Mesothelial cell of epicardium (in vitro differentiated cells): ENCODE data around the gene UBXN7. TPM values are rescaled to one million over a fixed set of nuclear protein-coding genes. Genes with fewer than 3 reads are reported as not detected.
"Not testable (repeated sequence)": the region's sequence is repeated elsewhere in the genome, so short reads cannot be mapped to it uniquely, and the experiment has no call there.

Source experiments
- DNase-seq, 2 experiments: peaks; one replicate each; pipeline ENCODE4 v3.0.0; 2021; ENCODE audit warnings: low spot score in 2 of 2; ENCODE audit not compliant: unreplicated experiment in 2 of 2
- H3K27ac Mint-ChIP-seq: 2 replicates; pipeline ENCODE4 v1.8.0; 2021; ENCODE audit warnings: mixed read lengths
- H3K27me3 Mint-ChIP-seq: 2 replicates; pipeline ENCODE4 v1.8.0; 2021; ENCODE audit warnings: low read depth, mixed read lengths
- H3K36me3 Mint-ChIP-seq: 2 replicates; pipeline ENCODE4 v1.8.0; 2021; ENCODE audit warnings: mixed read lengths
- H3K4me1 Mint-ChIP-seq: 2 replicates; pipeline ENCODE4 v1.8.0; 2021; ENCODE audit warnings: mixed read lengths
- H3K4me3 Mint-ChIP-seq: 2 replicates; pipeline ENCODE4 v1.8.0; 2021; ENCODE audit warnings: mild to moderate bottlenecking, moderate library complexity, mixed read lengths
- H3K9me3 Mint-ChIP-seq: 2 replicates; pipeline ENCODE4 v1.8.0; 2021; ENCODE audit warnings: mixed read lengths
- total RNA-seq: library from RNA; stranded (reverse); gene quantifications from 3 replicates; pipeline ENCODE4 v1.2.1, GENCODE V29; 2021
- TF ChIP-seq, protein P1 (sequence below): fragments of 200-600 bp; sonication (generic); IDR thresholded peaks from one replicate; pipeline ENCODE4 v1.5.0; 2021; ENCODE audit warnings: antibody characterized with exemption; ENCODE audit not compliant: unreplicated experiment

UBXN7 gene, protein sequence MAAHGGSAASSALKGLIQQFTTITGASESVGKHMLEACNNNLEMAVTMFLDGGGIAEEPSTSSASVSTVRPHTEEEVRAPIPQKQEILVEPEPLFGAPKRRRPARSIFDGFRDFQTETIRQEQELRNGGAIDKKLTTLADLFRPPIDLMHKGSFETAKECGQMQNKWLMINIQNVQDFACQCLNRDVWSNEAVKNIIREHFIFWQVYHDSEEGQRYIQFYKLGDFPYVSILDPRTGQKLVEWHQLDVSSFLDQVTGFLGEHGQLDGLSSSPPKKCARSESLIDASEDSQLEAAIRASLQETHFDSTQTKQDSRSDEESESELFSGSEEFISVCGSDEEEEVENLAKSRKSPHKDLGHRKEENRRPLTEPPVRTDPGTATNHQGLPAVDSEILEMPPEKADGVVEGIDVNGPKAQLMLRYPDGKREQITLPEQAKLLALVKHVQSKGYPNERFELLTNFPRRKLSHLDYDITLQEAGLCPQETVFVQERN
- total RNA-seq: 109 to 110 TPM (median 110 TPM) in 3 replicates

DNA sequence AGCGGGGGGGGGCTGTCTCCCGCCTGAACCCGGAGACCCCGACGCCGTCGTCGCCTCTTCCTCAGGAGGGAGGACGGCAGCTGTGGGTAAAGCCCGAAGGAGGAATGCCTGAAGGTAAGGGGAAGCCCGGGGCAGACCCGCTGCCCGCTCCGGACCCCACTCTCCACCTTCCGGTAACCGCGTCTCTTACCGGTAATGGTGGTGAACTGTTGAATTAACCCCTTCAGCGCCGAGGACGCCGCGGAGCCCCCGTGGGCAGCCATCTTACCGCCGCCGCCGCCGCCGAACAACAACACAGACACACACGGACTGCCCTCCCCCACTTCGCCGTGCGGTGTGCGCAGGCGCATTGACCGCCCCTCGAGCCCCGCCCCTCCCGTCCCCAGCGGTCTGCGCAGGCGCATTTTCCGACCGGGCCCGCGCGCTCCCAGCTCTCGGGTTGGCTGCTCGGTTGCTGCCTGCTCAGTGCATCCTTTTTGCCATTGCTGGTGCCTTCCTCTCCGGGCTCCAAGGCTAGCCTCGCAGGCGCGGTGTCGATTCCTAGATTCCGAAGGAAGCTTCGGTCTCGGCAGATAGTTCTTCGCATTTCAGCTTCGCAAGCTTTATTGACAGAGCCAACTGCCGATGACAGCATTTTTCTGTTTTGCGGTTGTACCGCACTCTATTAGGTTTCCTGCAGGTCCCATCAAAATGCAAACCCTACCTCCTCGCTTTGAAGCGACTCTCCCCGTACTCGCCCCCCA lies at the start of gene UBXN7:
TSS of gene UBXN7 (minus strand) at position 291 of the 743 bp plus-strand sequence. CDS start at position 263, 28 bp downstream.
- Mint-ChIP-seq H3K4me1 (peaks cover 18% of the 10 kb centered on the region), H3K27me3 (no peaks in the 10 kb centered on the region), H3K4me3 (peak within 1 kb of the TSS; percentile 70), H3K27ac (peak within 1 kb of the TSS; percentile 85), H3K9me3 (no peaks in the 10 kb centered on the region), H3K36me3 (peaks cover 2% of the 10 kb centered on the region)
- TF ChIP-seq, protein P1, sequence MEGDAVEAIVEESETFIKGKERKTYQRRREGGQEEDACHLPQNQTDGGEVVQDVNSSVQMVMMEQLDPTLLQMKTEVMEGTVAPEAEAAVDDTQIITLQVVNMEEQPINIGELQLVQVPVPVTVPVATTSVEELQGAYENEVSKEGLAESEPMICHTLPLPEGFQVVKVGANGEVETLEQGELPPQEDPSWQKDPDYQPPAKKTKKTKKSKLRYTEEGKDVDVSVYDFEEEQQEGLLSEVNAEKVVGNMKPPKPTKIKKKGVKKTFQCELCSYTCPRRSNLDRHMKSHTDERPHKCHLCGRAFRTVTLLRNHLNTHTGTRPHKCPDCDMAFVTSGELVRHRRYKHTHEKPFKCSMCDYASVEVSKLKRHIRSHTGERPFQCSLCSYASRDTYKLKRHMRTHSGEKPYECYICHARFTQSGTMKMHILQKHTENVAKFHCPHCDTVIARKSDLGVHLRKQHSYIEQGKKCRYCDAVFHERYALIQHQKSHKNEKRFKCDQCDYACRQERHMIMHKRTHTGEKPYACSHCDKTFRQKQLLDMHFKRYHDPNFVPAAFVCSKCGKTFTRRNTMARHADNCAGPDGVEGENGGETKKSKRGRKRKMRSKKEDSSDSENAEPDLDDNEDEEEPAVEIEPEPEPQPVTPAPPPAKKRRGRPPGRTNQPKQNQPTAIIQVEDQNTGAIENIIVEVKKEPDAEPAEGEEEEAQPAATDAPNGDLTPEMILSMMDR: no peak
- DNase-seq: peak; percentile 96 to 97

DNA sequence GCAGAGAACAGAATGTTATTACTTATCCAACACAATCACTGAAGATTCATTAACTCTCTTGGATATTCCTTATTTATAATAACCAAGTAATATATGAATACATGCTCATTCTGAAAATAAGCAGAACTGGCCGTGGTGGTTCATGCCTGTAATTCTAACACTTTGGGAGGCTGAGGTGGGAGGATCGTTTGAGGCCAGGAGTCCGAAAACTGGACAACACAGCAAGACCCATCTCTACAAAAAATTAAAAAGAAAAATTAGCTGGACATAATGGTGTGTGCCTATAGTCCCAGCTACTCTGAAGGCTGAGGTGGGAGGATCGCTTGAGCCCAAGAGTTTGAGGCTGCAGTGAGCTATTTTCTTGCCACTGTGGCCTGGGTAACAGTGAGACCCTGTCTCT lies 45.5 kb upstream of the UBXN7 start:
- Mint-ChIP-seq H3K27ac (no peak overlapping the region), H3K27me3 (no peaks in the 10 kb centered on the region), H3K36me3 (peaks cover 39% of the 10 kb centered on the region), H3K4me3 (no peak overlapping the region), H3K4me1 (no peaks in the 10 kb centered on the region), H3K9me3 (no peaks in the 10 kb centered on the region)
- TF ChIP-seq, protein P1: no peak
- DNase-seq: no peak

DNA sequence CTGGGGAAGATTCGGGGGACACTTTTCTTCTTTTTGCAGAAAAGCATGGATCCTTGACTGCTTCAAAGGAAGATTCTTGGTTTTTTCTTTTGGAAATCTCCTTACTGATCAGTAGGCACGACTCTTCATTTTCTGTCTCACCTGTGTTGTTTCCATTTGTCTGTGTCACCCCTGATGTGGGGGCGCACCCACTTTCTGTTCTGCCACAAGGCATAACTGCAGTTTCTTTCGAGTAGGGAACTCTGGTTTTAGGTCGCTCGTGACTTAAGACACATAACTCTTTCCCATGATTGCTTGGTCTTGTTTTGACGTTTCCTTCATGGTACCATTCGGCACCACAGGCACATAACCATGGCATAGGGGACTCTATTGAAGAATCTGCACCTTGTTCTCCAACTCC lies 40.1 kb upstream of the UBXN7 start:
- H3K4me3 Mint-ChIP-seq: no peak overlapping the region
- no peak for DNase-seq
- H3K27ac Mint-ChIP-seq: no peak overlapping the region
- H3K27me3 Mint-ChIP-seq: no peaks in the 10 kb centered on the region
- H3K9me3 Mint-ChIP-seq: no peaks in the 10 kb centered on the region
- H3K4me1 Mint-ChIP-seq: no peaks in the 10 kb centered on the region
- TF ChIP-seq, protein P1: no peak
- H3K36me3 Mint-ChIP-seq: peaks cover 30% of the 10 kb centered on the region

DNA sequence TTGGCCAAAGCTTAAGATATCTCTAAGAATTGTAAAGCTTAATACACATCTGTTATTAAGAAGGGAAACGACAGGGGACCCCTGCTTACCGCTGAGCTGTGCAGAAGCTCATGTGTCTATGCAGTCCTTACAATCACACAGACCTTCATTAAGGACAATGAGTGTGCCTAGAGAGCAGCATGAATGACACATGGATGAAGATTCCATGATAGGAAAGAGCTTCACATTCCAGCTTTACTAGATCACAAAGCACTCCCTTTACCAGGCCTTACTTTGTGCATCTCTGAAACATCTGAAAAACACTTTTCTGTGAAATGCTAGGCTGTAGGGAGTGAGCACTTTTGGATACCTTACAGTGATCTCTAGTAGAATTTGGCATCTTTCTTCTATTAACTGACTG lies 39.3 kb upstream of the UBXN7 start:
- Mint-ChIP-seq H3K27me3 (no peaks in the 10 kb centered on the region), H3K36me3 (peaks cover 25% of the 10 kb centered on the region), H3K27ac (no peak overlapping the region), H3K4me1 (no peaks in the 10 kb centered on the region), H3K9me3 (no peaks in the 10 kb centered on the region), H3K4me3 (no peak overlapping the region)
- TF ChIP-seq, protein P1: no peak
- DNase-seq: no peak

DNA sequence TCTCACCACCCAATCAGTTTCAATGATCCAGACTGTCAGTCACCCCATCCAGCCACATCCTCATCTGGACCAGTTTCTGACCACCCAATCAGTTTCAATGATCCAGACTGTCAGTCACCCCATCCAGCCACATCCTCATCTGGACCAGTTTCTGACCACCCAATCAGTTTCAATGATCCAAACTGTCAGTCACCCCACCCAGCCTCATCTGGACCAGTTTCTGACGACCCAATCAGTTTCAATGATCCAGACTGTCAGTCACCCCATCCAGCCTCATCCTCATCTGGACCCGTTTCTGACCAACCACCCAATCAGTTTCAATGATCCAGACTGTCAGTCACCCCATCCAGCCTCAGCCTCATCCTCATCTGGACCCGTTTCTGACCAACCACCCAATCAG lies 38.0 kb upstream of the UBXN7 start:
- DNase-seq, H3K4me3 Mint-ChIP-seq, H3K27me3 Mint-ChIP-seq, H3K27ac Mint-ChIP-seq, H3K4me1 Mint-ChIP-seq, H3K9me3 Mint-ChIP-seq: not testable (repeated sequence)
- peaks cover 21% of the 10 kb centered on the region for H3K36me3 Mint-ChIP-seq

DNA sequence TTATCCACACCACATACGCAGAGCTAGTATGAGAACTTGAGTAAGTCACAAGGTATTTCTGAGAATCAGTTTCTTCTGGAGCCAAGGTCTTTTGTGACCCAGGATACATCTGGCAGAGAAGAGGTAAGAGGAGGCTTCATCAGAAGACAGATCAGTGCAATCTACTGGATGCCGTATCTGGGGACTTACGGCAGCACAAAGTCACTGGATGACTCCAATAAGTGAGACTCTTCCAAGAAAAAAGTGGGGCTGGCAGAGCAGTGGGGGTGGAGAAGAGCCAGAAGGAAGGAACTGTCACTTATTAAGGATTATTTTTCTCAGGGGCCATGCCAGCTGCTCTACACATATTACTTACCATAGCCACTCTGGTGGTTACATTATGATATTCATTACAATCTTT lies 31.6 kb upstream of the UBXN7 start:
- no peaks in the 10 kb centered on the region for H3K4me1 Mint-ChIP-seq
- no peaks in the 10 kb centered on the region for H3K27me3 Mint-ChIP-seq
- no peak for DNase-seq
- no peaks in the 10 kb centered on the region for H3K9me3 Mint-ChIP-seq
- H3K36me3 Mint-ChIP-seq: peaks cover 12% of the 10 kb centered on the region
- H3K27ac Mint-ChIP-seq: no peak overlapping the region
- no peak overlapping the region for H3K4me3 Mint-ChIP-seq
- TF ChIP-seq, protein P1: no peak
